ENCODE data around the gene POC5. TPM values are rescaled to one million over a fixed set of nuclear protein-coding genes. Genes with fewer than 3 reads are reported as not detected.
"Not testable (repeated sequence)": the region's sequence is repeated elsewhere in the genome, so short reads cannot be mapped to it uniquely, and the experiment has no call there.

Gene POC5
- total and polyA plus RNA-seq, 2 of the 4 experiments (the other 2 are of a cell fraction), result 6.6 to 12.9 TPM

- Histone ChIP-seq H3K36me3 (ENCODE audit: control insufficient read depth, insufficient read depth, low read length) (peaks cover 4% of the 10 kb centered on the region), H2BK20ac (ENCODE audit: low read depth, low read length) (no peak overlapping the region), H3K27ac (ENCODE audit: insufficient read depth, low read length) (no peak overlapping the region), H4K20me1 (ENCODE audit: insufficient read depth, low read length) (no peaks in the 10 kb centered on the region), H3K9ac (ENCODE audit: low read depth, low read length) (no peak overlapping the region), H3K4ac (ENCODE audit: low read depth, low read length) (no peak overlapping the region), H3K4me3 (ENCODE audit: insufficient read depth, low read depth, low read length) (no peak overlapping the region), H4K91ac (ENCODE audit: insufficient read depth, low read depth, low read length) (no peak overlapping the region), H2AK9ac (replicated peaks; ENCODE audit: low read depth, low read length, poor library complexity) (no peak overlapping the region), H2BK120ac (ENCODE audit: low read depth, low read length) (no peak overlapping the region), H4K8ac (ENCODE audit: low read depth in 2 of 2, low read length in 2 of 2) (no peak overlapping the region), H3K18ac (ENCODE audit: low read depth, low read length) (no peak overlapping the region), H3K14ac (replicated peaks; ENCODE audit: low read depth, low read length) (no peak overlapping the region), H2AFZ (replicated peaks; ENCODE audit: low read length, poor library complexity) (no peak overlapping the region), H3K4me2 (ENCODE audit: low read depth, low read length) (no peak overlapping the region), H3K9me3 (ENCODE audit: control insufficient read depth, insufficient read depth, low read length) (no peaks in the 10 kb centered on the region), H3K23ac (ENCODE audit: low read depth, low read length) (no peak overlapping the region), H3K56ac (ENCODE audit: extremely low read depth, insufficient read depth, low read length) (no peak overlapping the region), H2BK5ac (ENCODE audit: low read depth, low read length, poor library complexity, severe bottlenecking) (no peak overlapping the region), H3K9me1 (ENCODE audit: insufficient read depth, low read length) (no peaks in the 10 kb centered on the region), H2BK15ac (ENCODE audit: low read depth, low read length) (no peak overlapping the region), H4K5ac (ENCODE audit: low read depth, low read length) (no peak overlapping the region), H3K4me1 (ENCODE audit: control insufficient read depth, insufficient read depth, low read length) (no peaks in the 10 kb centered on the region), H3K79me1 (ENCODE audit: low read depth in 1 of 2, low read length in 2 of 2) (peaks cover 0 to 2% of the 10 kb centered on the region in 2 experiments; a peak in 2 of 4 replicates), H3K27me3 (ENCODE audit: control insufficient read depth, insufficient read depth, low read length) (no peaks in the 10 kb centered on the region), H2AK5ac (ENCODE audit: low read depth, low read length) (no peak overlapping the region)
- BruUV-seq (replicated peaks), result no TSS peak
- DNase-seq (no peak), ATAC-seq (ENCODE audit: low read depth) (no peak)
- WGBS, 2 experiments (ENCODE audit: extremely low coverage in 2 of 2, insufficient read length in 1 of 2), result 100% methylated on average over 2 of the region's 4 CpGs; no CpG with 5 or more reads in 1 of the 2 experiments
- in situ Hi-C loops (cut with MboI; ENCODE audit: low sequenced_read_pairs), result no loop called here
- POLR2A ChIA-PET (ENCODE audit: unreplicated experiment), result no interaction called here
- CTCF ChIA-PET, result interaction anchor here (0.9 kb wide), 1 partner anchor 9 kb away, joined by 3 read pairs; no protein-coding TSS in a partner anchor
- dilution Hi-C loops (cut with HindIII; ENCODE audit: low sequenced_read_pairs, unreplicated experiment), result no loop called here
- TF ChIP-seq MXI1 (IDR thresholded peaks at IDR 0.05; ENCODE audit: borderline replicate concordance, low read depth, low read length), result no peak
- TF ChIP-seq RAD21 (IDR thresholded peaks at IDR 0.05; ENCODE audit: low read length), result no peak
- TF ChIP-seq MAFK (IDR thresholded peaks at IDR 0.05; ENCODE audit: low read depth, low read length), result no peak
- intact Hi-C loops (cut with micrococcal nuclease), result no loop called here
These were observed 15.4 kb downstream of the POC5 start for GRCh38 chr5:75701856-75702255.

GRCh38 chr5:75695472-75696351 lies 21.5 kb downstream of the POC5 start:
- H3K56ac ChIP-seq (ENCODE audit: extremely low read depth, insufficient read depth, low read length); ATAC-seq (ENCODE audit: low read depth); H3K9ac ChIP-seq (ENCODE audit: low read depth, low read length); H3K4me2 ChIP-seq (ENCODE audit: low read depth, low read length); H3K14ac ChIP-seq (replicated peaks; ENCODE audit: low read depth, low read length); POLR2A ChIA-PET (ENCODE audit: unreplicated experiment); H3K27me3 ChIP-seq (ENCODE audit: control insufficient read depth, insufficient read depth, low read length); H3K27ac ChIP-seq (ENCODE audit: insufficient read depth, low read length); H2BK120ac ChIP-seq (ENCODE audit: low read depth, low read length); DNase-seq; H2BK15ac ChIP-seq (ENCODE audit: low read depth, low read length); H3K4me1 ChIP-seq (ENCODE audit: control insufficient read depth, insufficient read depth, low read length); H3K4ac ChIP-seq (ENCODE audit: low read depth, low read length); CTCF ChIA-PET; BruUV-seq (replicated peaks); H2AK9ac ChIP-seq (replicated peaks; ENCODE audit: low read depth, low read length, poor library complexity); H2BK5ac ChIP-seq (ENCODE audit: low read depth, low read length, poor library complexity, severe bottlenecking); dilution Hi-C loops (cut with HindIII; ENCODE audit: low sequenced_read_pairs, unreplicated experiment); intact Hi-C loops (cut with micrococcal nuclease); H2AFZ ChIP-seq (replicated peaks; ENCODE audit: low read length, poor library complexity); H4K8ac ChIP-seq (ENCODE audit: low read depth in 2 of 2, low read length in 2 of 2); H2BK20ac ChIP-seq (ENCODE audit: low read depth, low read length); H3K9me3 ChIP-seq (ENCODE audit: control insufficient read depth, insufficient read depth, low read length); H3K36me3 ChIP-seq (ENCODE audit: control insufficient read depth, insufficient read depth, low read length); H4K5ac ChIP-seq (ENCODE audit: low read depth, low read length); H4K91ac ChIP-seq (ENCODE audit: insufficient read depth, low read depth, low read length); H3K79me1 ChIP-seq (ENCODE audit: low read depth in 1 of 2, low read length in 2 of 2); H3K23ac ChIP-seq (ENCODE audit: low read depth, low read length); H2AK5ac ChIP-seq (ENCODE audit: low read depth, low read length); H4K20me1 ChIP-seq (ENCODE audit: insufficient read depth, low read length); H3K4me3 ChIP-seq (ENCODE audit: insufficient read depth, low read depth, low read length); H3K18ac ChIP-seq (ENCODE audit: low read depth, low read length); H3K9me1 ChIP-seq (ENCODE audit: insufficient read depth, low read length): not testable (repeated sequence)
- in situ Hi-C loops (cut with MboI; ENCODE audit: low sequenced_read_pairs), result loop anchor here (25.0 kb wide), 1 partner anchor 308 kb away; no protein-coding TSS in a partner anchor
- WGBS, 2 experiments (ENCODE audit: extremely low coverage in 2 of 2, insufficient read length in 1 of 2), result no CpG with 5 or more reads among the region's 22 CpGs

Data from IMR-90 (cell line).